HG02610 (cell line): ENCODE measurements around the gene PREPL.

Experiments used
- ATAC-seq: cut with Tn5 transposase; IDR thresholded peaks from one replicate; pipeline ENCODE4 v1.9.1; 2021; ENCODE audit warnings: mild to moderate bottlenecking, moderate library complexity; ENCODE audit not compliant: unreplicated experiment

PREPL gene

DNA sequence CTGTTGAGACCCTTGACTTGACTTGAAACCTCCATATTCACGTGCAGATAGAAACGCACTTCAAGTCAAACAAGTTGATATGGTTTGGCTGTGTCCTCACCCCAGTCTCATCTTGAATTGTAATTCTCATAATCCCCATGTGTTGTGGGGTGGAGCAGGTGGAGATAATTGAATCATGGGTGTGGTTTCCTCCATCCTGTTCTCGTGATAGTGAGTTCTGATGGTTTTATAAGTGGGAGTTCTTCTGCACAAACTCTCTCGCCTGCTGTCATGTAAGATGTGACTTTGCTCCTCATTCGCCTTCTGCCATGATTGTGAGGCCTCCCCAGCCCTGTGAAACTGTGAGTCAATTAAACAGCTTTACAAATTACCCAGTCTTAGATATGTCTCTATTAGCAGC, 64.6 kb downstream of the PREPL start:
- ATAC-seq, result no peak

DNA sequence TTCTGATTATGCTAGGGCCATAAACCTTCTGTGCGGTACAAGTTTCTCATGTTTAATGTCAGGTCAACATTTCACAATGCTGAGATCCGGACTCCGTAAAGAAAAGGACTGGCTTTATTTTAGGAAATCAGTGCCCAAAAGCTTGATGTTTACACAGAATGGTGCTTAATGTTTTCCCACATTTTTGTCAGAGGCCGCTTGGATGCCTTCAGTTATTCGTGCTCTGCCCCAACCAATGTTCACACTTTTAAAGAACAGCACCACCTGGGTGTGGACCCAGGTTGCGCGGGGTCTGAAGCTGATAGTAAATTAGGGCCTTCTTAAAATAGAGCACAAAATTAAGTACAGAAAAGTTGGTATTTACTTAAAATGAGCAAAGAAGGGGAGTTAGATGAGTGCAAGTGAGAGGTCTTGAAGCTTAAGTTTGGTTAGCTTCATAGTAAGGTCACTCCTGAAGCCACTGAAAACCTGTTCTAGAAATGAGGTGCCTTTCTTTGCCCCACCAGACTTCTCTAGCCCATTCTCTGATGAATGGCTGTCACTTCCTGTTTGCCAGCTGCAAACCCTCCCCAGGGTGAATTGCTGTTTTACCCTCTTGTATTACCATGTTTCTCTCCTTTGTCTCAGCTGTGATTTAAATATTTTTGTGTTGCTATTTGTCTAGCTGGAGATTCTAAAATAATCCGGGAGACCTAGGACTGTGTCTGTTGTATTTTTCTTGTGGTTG, 65.5 kb downstream of the PREPL start:
- ATAC-seq, result no peak

DNA sequence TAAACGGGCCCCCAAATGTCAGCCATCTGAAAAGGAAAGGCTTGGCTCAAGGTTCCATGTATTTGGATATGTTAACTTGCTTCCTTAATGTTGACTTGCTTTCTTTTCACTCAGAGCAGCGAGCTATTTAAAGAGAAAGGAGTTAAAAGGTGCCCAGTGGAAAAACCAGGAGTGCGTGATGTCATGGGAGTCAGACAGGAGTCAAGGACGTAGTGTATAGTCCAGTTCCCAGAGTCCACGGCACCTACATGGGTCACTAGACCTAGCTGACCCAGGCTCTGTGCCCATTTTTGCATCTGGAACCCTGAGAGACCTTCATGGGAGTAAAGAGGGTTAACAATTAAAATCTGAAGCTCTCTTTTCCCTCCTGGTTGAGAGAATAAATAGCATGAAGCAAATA, 66.2 kb downstream of the PREPL start:
- no peak for ATAC-seq

DNA sequence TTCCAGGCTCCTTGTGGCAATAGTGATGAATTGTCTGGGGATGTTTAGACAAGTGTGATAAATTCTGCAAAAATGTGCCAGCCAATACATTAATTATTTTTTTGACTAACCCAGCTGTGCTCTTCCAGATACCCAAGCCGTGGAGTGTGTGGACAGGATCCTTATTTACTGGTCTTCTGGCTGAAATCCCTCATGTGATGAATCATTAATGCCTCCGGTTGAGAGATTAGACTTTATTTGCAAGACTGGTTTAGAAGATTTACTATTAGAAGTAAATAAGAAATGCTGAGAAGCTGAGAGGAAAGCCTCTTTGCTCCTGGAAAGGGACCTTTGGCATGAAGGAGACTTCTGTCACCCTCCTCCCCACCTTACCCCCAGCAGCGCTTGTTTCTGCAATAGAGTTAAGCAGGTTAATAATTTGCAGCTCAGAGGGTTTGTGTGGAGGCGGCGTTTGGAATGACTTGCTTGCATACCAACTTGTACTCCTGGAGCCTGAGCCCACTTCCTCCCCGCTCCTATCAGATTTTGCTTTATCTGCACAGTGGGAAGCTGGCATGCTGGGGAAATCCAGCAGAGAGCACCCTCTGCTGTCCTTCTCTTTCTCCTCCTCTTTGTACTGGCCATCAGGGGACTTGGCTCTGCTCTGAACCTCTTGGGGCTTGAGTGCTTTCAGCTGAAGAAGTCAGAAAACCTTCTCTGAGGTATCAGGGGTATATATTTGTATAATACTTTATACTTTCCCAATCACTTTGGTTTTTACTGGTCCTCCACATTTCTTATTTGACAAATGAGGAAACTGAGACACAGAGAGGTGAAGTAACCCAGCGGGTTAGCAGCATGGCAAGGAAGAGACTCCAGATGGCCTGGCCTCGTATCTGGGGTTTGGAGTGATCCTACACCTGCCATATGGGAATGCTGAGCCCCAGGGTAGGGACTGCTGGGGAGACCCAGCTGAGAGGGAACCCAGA, 69.7 kb downstream of the PREPL start:
- ATAC-seq, result no peak

DNA sequence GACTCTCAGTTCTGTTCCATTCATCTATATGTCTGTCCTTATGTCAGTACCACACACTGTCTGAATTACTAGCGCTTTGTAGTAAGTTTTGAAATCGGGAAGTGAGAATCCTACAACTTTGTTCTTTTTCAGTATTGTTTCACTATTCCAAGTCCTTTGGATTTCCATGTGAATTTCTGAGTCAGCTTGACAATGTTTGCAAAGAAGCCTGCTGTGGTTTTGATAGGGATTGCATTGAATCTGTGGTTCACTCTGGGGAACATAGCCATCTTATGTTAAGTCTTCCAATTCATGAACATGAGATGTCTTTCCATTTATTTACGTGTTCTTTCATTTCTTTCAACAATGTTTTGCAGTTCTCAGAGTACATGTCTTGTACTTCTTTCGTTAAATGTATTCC, 71.0 kb downstream of the PREPL start:
- ATAC-seq, result no peak

DNA sequence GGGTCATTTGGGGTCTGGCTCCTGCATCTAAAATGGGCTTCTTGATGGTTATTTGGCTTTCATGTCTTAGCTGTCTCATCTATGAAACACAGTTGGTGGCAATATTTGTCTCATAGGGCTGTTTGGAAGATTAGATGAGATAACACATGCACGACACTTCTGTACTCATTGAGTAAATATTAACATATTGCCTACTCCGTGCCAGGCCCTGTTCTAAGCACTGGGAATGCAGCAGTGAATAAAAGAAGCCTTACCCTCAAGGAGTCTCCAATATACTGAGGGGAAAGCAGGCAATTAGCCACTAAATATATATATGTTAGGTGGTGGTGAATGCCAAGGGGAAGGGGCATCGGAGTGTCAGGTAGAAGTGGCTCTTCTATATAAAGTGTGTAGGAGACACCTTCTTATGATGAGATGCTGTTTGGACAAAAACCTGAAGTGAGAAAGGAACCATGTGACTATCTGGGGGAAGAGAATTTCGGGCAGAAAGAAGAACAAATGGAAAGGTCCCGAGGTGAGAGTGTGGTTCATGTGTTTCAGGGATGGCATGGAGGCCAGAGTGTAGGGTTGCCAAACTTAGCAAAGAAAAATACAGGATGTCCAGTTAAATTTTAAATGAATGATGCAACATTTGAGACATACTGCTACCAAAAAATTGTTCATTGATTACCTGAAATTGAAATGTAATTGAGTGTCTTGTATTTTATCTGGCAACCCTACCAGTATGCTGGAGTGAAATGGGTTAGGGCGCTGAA, 74.2 kb downstream of the PREPL start:
- ATAC-seq, result no peak

DNA sequence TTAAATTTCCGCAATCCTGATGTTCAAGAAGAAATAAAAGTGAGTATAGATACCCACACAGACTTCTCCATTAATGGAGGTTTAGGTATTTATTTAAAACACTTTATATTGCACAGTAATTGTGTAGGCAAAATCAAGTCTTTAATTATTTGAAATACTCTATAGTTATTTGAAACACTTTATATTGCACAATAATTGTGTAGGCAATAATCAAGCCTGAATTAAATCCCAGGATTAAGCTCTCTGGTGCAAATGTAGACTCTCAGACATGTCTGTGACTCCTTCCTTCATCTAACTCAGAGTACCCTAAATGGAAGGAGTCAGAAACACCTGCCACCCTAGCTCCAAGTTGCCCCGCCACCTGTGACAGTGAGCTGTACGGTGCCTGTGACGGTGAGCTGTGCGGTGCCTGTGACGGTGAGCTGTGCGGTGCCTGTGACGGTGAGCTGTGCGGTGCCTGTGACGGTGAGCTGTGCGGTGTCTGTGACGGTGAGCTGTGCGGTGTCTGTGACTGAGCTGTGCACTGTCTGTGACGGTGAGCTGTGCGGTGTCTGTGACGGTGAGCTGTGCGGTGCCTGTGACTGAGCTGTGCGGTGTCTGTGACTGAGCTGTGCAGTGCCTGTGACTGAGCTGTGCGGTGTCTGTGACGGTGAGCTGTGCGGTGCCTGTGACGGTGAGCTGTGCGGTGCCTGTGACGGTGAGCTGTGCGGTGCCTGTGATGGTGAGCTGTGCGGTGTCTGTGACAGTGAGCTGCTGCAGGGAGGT, 75.0 kb downstream of the PREPL start:
- ATAC-seq, result no peak

DNA sequence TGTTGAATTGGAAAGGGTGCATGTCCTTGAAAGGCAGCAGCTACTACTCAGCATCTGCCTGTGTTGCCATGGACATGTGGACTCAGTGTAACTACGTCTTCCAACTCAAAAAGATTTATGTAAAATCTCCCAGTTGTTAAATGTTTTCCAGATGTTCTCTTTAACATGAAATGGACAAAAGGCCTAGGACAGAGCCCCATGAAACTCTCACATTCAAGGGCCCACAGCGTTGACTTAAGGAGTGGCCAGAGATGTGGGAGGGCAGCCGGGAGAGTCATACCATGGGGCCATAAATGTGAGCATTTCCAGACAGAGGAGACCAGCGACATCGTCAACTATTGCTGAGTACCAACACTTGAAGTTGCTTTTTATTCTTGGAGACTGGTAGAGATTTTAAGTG, 76.1 kb downstream of the PREPL start:
- no peak for ATAC-seq

DNA sequence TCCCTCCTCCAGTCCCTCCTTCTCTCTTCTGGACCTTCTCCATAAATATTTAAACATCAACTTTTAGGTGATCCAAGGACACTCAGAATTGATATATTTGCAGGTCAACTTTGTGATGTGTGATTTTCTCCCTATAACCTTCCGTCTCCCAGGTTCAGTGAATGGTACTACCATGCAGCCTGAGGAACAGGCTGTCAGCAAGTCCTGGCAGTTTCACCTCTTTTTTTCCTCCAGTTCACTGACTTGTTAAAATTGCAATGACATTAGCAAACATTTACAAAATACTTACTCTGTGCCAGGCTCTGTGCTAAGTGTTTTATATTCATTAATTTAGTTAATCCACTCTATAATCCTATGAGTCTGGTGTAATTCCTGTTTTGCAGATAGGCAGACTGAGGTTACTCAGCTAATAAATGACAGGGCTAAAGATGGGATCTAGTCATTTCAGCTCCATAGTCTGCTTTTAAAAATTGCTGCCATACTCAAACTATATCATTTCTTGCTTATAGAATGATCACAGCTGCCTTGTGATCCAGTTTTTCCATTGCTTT, 78.1 kb downstream of the PREPL start:
- no peak for ATAC-seq

DNA sequence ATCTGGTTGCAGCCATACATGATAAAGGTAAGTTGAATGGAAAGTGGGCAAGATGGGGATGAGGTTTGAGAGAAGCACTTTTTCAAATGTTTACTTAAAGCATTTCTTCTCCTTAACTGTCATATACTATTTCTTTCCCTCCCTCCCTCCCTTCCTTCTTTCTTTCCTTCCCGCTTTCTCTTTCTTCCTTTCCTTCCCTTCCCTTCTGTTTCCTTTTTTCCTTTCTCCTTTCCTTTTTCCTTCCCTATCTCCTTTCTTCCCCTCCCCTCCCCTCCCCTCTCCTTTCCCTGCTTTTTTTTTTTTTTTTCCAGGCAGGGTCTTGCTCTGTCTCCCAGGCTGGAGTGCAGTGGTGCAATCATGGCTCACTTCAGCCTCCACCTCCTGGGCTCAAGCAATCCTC, 80.4 kb downstream of the PREPL start:
- no peak for ATAC-seq

DNA sequence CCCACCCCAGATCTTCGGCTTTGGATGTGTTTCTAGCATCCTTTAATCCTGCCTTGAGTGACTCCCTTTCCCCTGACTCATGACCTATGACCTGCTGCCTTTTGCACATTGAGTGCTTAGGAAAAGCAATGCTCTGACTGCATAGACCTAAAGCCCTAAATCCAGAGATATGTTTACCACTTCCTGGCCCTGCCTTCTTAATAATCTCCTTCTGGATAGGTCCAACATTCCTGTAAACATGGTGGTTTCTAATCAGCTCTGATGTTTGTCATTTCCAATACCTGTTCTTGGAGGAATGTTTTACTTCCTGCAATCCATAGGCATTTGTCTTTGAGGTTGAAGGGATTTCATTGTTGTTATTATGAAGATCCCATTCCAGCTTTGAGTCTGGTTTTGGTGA, 83.8 kb downstream of the PREPL start:
- ATAC-seq, result no peak

DNA sequence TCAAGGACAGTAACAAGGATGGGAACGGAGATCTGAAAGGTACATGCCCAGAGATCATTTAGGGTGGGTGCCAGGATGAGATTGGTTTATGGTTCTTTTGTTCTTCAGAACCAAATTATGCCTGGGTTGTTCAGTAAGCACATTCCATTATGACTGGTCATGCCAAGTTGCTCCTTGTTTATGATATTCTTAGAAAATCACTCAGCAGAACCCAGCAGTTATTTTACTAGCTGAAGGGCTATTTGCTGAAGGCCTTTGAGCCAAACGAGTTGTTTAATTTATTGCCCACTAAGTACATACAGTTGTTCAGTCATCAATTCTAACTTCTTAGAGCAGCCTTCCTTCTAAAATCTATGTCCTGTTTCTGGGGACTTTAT, 85.4 kb downstream of the PREPL start:
- ATAC-seq, result no peak

DNA sequence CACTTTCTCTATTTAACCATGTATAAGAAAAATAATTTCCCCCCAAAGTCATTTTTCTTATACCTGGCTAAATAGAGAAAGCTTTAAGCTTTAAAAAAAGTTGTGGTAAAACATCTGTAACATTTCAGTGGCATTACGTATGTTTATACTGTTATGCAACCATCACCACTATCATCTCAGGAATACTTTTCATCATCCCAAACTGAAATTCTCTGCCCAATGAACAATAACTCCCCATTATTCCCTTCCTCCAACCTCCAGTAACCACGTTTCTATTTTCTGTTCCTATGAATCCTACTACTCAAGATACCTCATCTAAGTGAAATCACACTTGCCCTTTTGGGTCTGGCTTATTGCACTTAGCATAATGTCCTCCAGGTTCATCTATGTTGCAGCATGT, 87.7 kb downstream of the PREPL start:
- ATAC-seq, result no peak

DNA sequence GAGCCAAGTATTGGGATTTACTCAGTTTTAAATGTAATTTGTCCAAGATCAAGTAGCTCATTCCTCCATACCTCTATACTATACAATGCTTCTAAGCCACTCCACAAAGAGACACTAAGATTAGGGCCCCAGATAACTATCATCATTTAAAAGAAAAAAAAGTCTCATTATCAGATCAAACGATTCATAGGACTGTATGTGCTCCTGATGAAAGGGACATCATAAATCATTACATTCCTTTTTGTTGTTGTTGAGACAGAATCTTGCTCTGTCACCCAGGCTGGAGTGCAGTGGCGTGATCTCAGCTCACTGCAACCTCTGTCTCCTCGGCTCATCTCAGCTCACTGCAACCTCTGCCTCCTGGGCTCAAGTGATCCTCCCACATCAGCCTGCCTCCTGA, 88.2 kb downstream of the PREPL start:
- ATAC-seq, result no peak

DNA sequence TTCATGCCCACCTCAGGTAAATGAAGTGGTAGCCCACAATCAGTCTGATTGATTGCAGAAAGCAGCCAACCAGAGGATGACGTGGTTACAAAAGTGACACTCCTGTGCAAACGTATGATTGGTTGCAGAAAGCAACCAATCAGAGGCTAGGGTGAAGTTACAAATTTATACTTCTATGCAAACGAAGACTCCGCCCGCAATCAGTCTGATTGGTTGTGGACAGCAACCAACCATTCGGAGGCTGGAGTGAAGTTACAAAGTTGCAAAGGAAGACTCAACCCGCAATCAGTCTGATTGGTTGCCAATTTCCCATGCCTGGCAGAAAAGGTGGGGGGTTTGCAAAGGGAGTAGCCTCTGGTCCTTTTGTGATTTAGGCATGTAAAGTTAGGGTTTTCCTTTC, 90.0 kb downstream of the PREPL start:
- ATAC-seq, result no peak

DNA sequence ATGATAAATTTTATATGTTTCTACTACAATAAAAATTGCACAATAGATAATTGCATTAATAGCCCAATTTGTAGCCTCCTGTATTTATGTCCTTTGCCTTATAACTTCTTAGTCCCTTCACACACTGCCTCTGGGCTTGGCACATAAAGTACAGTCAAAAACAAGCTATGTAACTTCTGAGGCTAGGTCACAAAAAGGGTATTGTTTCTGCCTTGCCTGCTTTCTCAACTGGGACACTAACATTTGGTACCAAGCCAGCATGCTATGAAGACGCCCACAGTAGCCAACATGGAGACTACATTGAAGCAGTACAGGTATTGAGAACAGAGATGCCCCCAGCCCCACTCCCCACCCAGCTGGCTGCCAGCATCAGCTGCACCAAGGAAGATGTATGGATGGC, 91.5 kb downstream of the PREPL start:
- ATAC-seq, result no peak

DNA sequence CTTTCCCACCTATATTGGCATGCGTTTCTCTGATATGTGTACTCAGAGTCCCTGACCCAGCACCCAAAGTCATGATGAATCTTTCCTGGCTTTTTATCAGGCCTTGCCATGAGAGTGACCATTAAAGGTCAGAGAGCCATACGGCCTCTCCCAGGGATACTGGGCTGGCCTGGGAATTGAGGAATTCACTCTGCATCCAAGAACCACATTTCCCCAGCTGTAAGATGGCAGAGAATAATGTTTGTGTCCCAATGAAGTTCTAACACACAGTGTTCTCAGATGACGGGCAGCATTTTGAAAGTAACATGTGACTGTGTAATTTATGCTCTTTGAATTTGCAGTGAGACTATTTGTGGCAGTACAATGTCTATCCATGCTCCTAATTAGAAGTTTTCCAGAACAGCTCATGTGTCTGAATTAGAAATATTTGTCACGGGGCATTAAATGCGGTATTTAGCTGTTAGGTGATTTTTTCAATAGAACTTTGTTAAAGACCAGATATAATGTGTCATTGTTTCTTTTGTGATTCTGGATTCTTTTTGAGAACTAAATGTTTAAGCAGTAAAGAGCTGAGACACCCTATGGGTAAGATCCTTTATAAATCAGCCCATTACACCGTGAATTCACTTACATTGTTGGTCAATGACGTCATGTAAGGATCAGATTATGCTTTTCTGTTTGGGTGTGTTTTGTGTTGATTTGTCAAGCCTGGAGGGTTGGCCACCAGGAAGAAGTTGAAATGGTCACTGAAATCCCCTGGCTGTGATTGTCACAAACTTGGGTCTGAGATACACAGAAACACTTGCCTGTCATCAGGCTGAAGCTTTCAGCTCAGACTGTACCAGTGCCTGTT, 93.3 kb downstream of the PREPL start:
- no peak for ATAC-seq
